Measurements from ENCODE around the gene LDLRAD4.

LDLRAD4 gene

DNA sequence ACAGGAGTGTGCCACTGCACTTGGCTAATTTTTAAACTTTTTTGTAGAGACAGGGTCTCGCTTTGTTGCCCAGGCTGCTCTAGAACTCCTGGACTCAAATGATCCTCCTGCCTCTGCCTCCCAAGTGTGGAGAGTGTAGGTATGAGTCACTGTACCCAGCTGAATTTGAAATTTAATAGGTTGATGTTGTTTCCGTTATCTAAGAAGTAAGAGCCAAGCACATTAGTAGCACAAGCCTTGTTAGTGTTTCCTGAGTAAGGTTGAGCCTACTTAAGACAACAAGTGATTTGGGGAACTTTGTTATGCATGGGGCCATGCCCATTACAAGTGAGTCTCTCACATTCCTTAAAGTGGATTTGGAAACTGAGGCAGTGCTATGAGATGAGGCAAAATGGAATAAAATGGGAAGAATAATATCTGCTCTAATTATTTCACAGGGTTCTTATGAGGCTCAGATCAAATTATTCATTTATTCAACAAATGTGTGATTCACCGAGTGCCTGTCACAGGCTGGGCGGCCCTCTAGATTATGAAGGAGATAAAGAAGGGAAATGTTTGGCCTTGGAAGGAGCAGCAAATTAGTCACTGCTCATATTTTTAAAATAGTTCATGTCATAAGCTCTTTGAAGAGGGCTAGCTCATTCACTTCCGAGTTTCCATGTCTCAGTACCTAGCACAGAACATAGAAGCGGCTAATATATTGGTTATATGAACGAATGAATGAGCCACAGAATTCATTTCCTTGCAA is 217.2 kb downstream of the LDLRAD4 start:
- TF ChIP-seq CTCF (IDR thresholded peaks at IDR 0.05): no peak

GRCh38 chr18:13436576-13436975 is 218.0 kb downstream of the LDLRAD4 start:
- no peak for TF ChIP-seq CTCF (IDR thresholded peaks at IDR 0.05)

DNA sequence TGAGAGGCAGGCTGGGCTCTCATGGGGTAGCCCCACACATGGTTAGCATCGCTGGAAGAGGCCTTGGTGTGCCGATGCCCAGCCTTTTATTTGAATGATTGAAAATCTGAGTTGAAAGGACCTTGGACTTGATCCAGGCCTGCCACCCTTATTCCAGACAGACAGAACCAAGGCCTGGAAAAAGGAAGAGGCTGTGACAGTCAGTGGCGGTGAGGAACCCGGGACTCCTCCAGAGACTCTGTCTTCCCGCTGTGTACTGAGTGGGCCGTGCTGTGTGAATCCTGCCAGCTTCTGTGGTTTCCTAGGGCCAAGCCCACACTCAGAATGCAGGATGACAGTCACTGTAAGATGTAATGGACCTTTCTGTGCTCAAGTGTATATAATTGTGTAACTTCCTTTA is 218.5 kb downstream of the LDLRAD4 start:
- TF ChIP-seq CTCF (IDR thresholded peaks at IDR 0.05): no peak

DNA sequence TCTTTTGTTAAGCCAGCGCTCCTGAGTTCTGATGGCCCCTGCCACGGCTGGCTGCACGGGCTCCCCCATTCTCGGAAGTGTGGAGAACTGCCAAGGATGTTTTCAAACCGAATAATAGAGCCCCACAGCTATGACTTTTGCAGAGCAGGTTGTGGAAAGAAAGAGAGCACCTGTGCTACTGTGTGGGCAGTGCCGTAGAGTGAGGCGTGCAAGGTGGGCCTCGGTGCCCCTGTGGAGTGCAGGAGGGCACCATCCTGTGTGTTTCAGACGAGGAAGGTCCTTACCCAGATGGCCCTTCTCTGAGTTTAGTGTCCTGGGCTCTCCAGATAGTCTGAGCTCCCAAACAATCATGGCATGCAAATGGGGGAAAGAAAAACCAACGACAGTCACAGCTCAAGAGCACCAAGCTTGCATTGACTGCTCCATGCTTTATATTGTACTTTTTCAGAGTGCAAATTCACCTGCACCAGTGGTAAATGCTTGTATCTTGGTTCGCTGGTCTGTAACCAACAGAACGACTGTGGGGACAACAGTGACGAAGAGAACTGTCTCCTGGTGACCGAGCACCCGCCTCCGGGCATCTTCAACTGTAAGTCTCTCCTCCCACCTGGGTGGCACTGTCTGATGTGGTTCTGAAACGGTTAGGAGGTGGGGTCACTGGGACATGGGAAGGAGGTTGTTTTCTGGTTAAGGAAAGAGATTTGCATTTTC is 219.4 kb downstream of the LDLRAD4 start:
- no peak for TF ChIP-seq CTCF (IDR thresholded peaks at IDR 0.05)

- no peak for TF ChIP-seq CTCF (IDR thresholded peaks at IDR 0.05)
Observed at GRCh38 chr18:13438507-13439056, 220.0 kb downstream of the LDLRAD4 start.

DNA sequence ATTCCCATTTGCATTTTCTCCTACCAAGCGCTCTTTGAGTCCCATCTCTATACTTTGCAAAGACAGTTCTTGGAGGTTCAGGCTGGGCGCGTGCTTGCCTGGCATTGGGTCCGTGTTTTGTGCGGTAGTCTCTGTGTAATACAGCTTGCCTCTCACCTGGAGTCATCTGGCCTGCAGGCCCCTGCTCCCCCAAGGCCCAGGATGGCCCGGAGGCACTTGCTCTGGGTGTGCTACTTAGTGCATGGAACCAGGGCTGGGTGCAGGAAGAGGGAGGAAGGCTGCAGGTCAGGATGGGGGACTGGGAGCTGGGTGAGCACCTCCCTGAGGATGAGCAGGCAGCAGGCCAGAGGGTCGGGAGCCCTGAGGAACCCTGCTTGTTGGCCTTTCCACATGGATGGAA is 220.9 kb downstream of the LDLRAD4 start:
- TF ChIP-seq CTCF (IDR thresholded peaks at IDR 0.05): no peak

DNA sequence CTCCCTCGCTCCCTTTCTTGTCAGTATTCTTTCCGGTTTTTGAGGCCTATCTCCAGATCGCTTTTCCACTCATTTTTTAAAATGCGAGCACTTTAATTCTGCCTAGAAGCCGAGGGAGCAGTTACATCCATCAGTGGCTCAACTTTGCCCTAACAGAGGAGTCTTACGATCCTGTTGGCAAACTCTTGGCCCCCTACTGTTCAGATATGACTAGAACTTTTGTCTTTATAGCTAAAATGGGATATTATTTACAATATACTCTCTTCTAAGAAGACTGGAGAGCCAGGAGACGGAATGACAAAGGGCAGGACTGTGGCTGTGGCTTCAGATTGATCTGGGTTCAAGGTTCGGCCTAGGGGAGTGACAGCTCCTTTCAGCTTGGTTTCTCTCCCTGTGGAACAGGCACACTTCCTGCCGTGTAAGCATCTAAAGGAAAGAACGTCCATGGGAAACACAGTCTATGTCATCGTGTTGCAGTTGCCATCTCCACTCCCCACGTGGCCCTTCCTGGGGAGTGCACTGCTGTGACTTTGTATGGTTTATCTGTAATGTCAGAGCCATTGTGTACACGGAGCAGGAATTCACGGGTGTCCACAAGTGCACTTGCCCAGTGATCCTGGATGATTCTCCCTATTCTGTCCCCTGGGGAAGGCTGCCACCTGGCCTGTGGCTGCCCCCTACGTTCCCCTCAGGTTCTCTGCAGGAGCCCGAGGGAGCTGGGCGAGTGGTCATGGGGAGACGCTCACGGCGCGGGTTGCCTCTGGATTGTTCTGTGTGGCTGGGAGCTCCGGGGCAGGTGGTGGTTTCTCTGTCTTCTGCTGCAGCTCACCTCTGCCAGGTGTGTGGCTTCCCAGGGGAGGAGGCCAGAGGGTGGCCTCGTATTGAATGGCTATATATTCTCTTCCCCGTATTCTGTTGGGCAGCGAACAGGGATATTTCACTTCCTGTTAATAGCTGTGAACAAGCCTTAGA is 222.0 kb downstream of the LDLRAD4 start:
- no peak for TF ChIP-seq CTCF (IDR thresholded peaks at IDR 0.05)
